Sigmoid colon (tissue), 4 donors: Measurements from ENCODE around the gene CMC1.

Experiments
- POLR2AphosphoS5 ChIP-seq, 4 donors: sonication (generic); formaldehyde crosslinking; IDR thresholded peaks; one replicate each; pipeline ENCODE4 v1.6.1; 2017; ENCODE audit warnings: antibody characterized with exemption in 4 of 4
- TF ChIP-seq, protein P1 (sequence below), 4 experiments: fragments of 450-650 bp in 3 of 4; fragments of 200-600 bp in 1 of 4; IDR thresholded peaks; one replicate each; pipeline ENCODE4 v1.5.1; 2016 to 2019; ENCODE audit warnings: antibody characterized with exemption in 4 of 4, mild to moderate bottlenecking in 3 of 4, moderate library complexity in 2 of 4

DNA sequence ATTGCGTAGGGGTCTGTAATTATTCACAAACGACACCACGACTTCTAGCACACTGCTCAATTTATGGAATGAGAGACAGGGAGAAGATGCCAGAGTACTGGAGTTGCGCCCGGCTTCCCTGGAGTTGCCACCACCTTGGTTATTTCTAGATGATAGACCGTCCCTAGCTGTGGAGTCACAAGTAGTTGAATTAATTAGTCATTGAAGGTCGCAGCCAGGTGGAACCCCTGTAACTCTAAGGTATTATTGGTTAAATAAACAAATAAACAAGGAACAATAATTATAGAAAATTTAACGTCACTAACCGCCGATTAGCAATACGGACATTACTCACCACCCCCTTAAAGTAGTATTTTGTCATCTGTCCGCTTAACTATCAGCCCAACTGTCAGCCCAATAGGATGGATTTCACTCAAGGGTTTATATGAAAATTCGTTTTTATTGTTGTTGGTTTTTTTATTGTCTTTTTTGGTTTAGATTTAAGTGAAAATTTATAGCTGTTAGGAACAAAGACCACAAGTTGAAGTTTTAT, 108.1 kb downstream of the CMC1 start:
- no peak for TF ChIP-seq POLR2AphosphoS5 (IDR thresholded peaks at IDR 0.05)
- TF ChIP-seq, protein P1, sequence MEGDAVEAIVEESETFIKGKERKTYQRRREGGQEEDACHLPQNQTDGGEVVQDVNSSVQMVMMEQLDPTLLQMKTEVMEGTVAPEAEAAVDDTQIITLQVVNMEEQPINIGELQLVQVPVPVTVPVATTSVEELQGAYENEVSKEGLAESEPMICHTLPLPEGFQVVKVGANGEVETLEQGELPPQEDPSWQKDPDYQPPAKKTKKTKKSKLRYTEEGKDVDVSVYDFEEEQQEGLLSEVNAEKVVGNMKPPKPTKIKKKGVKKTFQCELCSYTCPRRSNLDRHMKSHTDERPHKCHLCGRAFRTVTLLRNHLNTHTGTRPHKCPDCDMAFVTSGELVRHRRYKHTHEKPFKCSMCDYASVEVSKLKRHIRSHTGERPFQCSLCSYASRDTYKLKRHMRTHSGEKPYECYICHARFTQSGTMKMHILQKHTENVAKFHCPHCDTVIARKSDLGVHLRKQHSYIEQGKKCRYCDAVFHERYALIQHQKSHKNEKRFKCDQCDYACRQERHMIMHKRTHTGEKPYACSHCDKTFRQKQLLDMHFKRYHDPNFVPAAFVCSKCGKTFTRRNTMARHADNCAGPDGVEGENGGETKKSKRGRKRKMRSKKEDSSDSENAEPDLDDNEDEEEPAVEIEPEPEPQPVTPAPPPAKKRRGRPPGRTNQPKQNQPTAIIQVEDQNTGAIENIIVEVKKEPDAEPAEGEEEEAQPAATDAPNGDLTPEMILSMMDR (IDR thresholded peaks at IDR 0.05), result no peak
